ENCODE results near the gene AGBL1. TPM values are rescaled to one million over a fixed set of nuclear protein-coding genes. Genes with fewer than 3 reads are reported as not detected.

AGBL1 gene
- total and polyA plus RNA-seq, 2 donors (not counting 1 experiment from before 2014, with no cell fraction given) = not detected

DNA sequence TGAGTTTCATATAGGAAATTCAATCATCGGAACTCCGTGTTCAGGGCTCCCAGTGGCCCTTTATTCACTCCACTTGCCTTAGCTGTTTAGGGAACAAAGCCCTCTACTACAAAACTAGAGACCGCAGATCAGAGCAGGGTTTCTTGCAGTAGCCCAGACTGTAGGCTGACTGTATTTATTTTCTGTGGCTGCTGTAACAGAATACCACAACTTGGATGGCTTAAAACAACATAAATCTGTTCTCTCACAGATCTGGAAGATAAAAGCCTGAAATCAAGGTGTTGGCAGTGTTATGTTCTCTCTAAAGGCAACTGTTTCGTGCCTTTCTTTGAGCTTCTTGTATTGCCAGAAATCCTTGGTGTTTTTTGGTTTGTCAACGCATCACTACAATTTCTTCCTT is 479.0 kb downstream of the AGBL1 start:
- Mint-ChIP-seq H3K4me1 (no peaks in the 10 kb centered on the region), H3K27me3 (no peaks in the 10 kb centered on the region), H3K4me3 (no peak overlapping the region), H3K27ac (no peak overlapping the region), H3K9me3 (ENCODE audit: insufficient read depth) (peaks cover 4% of the 10 kb centered on the region)
- Histone ChIP-seq H4K20me1 (ENCODE audit: control insufficient read depth, insufficient read depth, low read length, poor library complexity, severe bottlenecking) (no peaks in the 10 kb centered on the region), H2AFZ (ENCODE audit: insufficient read depth, low read depth, low read length, poor library complexity, severe bottlenecking) (no peak overlapping the region), H3K9ac (ENCODE audit: low read length) (no peak overlapping the region), H3K4me1 (ENCODE audit: control insufficient read depth in 2 of 2, insufficient read depth in 2 of 2, low read length in 2 of 2) (no peaks in the 10 kb centered on the region), H3K9me3 (ENCODE audit: control extremely low read depth in 1 of 3, control insufficient read depth in 2 of 3, insufficient read depth in 1 of 3, low read length in 2 of 3) (peaks cover 0 to 3% (median 0%) of the 10 kb centered on the region in 3 donors), H3K27ac (ENCODE audit: low read length in 2 of 2) (no peak overlapping the region), H3K27me3 (replicated peaks in 1 of 4; ENCODE audit: control extremely low read depth in 1 of 4, control insufficient read depth in 3 of 4, insufficient read depth in 4 of 4, low read length in 3 of 4) (no peaks in the 10 kb centered on the region), H3K79me2 (ENCODE audit: control insufficient read depth, insufficient read depth, low read length) (no peaks in the 10 kb centered on the region), H3K4me2 (replicated peaks; ENCODE audit: low read depth, low read length, poor library complexity, severe bottlenecking) (no peak overlapping the region), H3K36me3 (replicated peaks in 1 of 2; ENCODE audit: control extremely low read depth in 1 of 2, control insufficient read depth in 1 of 2, extremely low read depth in 1 of 2, insufficient read depth in 2 of 2, low read length in 1 of 2) (no peaks in the 10 kb centered on the region), H3K4me3 (ENCODE audit: control extremely low read depth in 1 of 5, extremely low read depth in 1 of 5, insufficient read depth in 1 of 5, low read depth in 2 of 5, low read length in 4 of 5) (no peak overlapping the region)
- CTCF ChIA-PET = no interaction called here
- no peak for TF ChIP-seq EZH2 (IDR thresholded peaks at IDR 0.05; ENCODE audit: borderline replicate concordance, insufficient read depth, low read depth, low read length, poor library complexity, severe bottlenecking)
- TF ChIP-seq, protein P1, sequence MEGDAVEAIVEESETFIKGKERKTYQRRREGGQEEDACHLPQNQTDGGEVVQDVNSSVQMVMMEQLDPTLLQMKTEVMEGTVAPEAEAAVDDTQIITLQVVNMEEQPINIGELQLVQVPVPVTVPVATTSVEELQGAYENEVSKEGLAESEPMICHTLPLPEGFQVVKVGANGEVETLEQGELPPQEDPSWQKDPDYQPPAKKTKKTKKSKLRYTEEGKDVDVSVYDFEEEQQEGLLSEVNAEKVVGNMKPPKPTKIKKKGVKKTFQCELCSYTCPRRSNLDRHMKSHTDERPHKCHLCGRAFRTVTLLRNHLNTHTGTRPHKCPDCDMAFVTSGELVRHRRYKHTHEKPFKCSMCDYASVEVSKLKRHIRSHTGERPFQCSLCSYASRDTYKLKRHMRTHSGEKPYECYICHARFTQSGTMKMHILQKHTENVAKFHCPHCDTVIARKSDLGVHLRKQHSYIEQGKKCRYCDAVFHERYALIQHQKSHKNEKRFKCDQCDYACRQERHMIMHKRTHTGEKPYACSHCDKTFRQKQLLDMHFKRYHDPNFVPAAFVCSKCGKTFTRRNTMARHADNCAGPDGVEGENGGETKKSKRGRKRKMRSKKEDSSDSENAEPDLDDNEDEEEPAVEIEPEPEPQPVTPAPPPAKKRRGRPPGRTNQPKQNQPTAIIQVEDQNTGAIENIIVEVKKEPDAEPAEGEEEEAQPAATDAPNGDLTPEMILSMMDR (IDR thresholded peaks at IDR 0.05) = no peak
- no peak for DNase-seq
- POLR2A ChIA-PET = no interaction called here
- intact Hi-C loops (cut with micrococcal nuclease) = no loop called here
- 86% methylated on average over 4 of the region's 5 CpGs for WGBS (ENCODE audit: insufficient coverage)
- ATAC-seq (ENCODE audit: low read depth) = no peak

DNA sequence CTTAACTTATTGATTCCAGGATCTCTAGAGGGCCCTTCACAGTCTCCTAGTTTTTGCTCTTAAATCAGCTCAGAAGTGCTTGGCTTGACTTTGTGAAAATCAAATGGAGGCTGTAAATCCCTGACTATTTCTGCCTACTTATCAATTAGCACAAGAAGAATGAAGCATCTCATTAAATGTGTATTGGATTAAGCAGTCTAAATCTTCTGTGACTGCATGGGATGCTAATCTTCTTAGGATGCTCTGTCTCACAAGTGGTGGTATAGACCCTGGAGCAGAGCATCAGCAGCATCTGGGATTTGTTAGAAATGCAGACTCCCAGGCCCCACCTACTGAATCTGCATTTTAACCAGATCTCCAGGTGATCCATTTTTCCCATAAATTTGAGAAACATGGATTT is 488.7 kb downstream of the AGBL1 start:
- intact Hi-C loops (cut with micrococcal nuclease) = no loop called here
- Histone ChIP-seq H3K27ac (ENCODE audit: low read length in 2 of 2) (no peak overlapping the region), H3K9me3 (ENCODE audit: control extremely low read depth in 1 of 3, control insufficient read depth in 2 of 3, insufficient read depth in 1 of 3, low read length in 2 of 3) (peaks cover 0 to 21% (median 0%) of the 10 kb centered on the region in 3 donors), H2AFZ (ENCODE audit: insufficient read depth, low read depth, low read length, poor library complexity, severe bottlenecking) (no peak overlapping the region), H3K79me2 (ENCODE audit: control insufficient read depth, insufficient read depth, low read length) (no peaks in the 10 kb centered on the region), H4K20me1 (ENCODE audit: control insufficient read depth, insufficient read depth, low read length, poor library complexity, severe bottlenecking) (no peaks in the 10 kb centered on the region), H3K4me3 (ENCODE audit: control extremely low read depth in 1 of 5, extremely low read depth in 1 of 5, insufficient read depth in 1 of 5, low read depth in 2 of 5, low read length in 4 of 5) (no peak overlapping the region), H3K27me3 (replicated peaks in 1 of 4; ENCODE audit: control extremely low read depth in 1 of 4, control insufficient read depth in 3 of 4, insufficient read depth in 4 of 4, low read length in 3 of 4) (no peaks in the 10 kb centered on the region), H3K4me1 (ENCODE audit: control insufficient read depth in 2 of 2, insufficient read depth in 2 of 2, low read length in 2 of 2) (no peaks in the 10 kb centered on the region), H3K9ac (ENCODE audit: low read length) (no peak overlapping the region), H3K36me3 (replicated peaks in 1 of 2; ENCODE audit: control extremely low read depth in 1 of 2, control insufficient read depth in 1 of 2, extremely low read depth in 1 of 2, insufficient read depth in 2 of 2, low read length in 1 of 2) (no peaks in the 10 kb centered on the region), H3K4me2 (replicated peaks; ENCODE audit: low read depth, low read length, poor library complexity, severe bottlenecking) (no peak overlapping the region)
- ATAC-seq (ENCODE audit: low read depth) = no peak
- CTCF ChIA-PET = no interaction called here
- no peak overlapping the region for H3K27ac Mint-ChIP-seq
- H3K27me3 Mint-ChIP-seq = no peaks in the 10 kb centered on the region
- POLR2A ChIA-PET = no interaction called here
- H3K4me3 Mint-ChIP-seq = no peak overlapping the region
- H3K9me3 Mint-ChIP-seq (ENCODE audit: insufficient read depth) = peaks cover 3% of the 10 kb centered on the region
- no peak for TF ChIP-seq EZH2 (IDR thresholded peaks at IDR 0.05; ENCODE audit: borderline replicate concordance, insufficient read depth, low read depth, low read length, poor library complexity, severe bottlenecking)
- TF ChIP-seq, protein P1 (IDR thresholded peaks at IDR 0.05) = no peak
- H3K4me1 Mint-ChIP-seq = no peaks in the 10 kb centered on the region
- no peak for DNase-seq

Data from B cell (primary cell).